Hindlimb muscle (tissue), 1 donor: ENCODE data around the gene ZNF362. TPM values are rescaled to one million over a fixed set of nuclear protein-coding genes. Genes with fewer than 3 reads are reported as not detected.

Source experiments
- DNase-seq: peaks from one replicate; pipeline ENCODE4 v3.0.0-alpha.2; 2013
- polyA plus RNA-seq: library from polyadenylated mRNA; unstranded; fragments of 120-200 nt; gene quantifications from one replicate; pipeline ENCODE4 v1.2.1, GENCODE V29; 2013; ENCODE audit not compliant: insufficient read length

Gene ZNF362
- polyA plus RNA-seq, 1 donor = 35.1 TPM

DNA sequence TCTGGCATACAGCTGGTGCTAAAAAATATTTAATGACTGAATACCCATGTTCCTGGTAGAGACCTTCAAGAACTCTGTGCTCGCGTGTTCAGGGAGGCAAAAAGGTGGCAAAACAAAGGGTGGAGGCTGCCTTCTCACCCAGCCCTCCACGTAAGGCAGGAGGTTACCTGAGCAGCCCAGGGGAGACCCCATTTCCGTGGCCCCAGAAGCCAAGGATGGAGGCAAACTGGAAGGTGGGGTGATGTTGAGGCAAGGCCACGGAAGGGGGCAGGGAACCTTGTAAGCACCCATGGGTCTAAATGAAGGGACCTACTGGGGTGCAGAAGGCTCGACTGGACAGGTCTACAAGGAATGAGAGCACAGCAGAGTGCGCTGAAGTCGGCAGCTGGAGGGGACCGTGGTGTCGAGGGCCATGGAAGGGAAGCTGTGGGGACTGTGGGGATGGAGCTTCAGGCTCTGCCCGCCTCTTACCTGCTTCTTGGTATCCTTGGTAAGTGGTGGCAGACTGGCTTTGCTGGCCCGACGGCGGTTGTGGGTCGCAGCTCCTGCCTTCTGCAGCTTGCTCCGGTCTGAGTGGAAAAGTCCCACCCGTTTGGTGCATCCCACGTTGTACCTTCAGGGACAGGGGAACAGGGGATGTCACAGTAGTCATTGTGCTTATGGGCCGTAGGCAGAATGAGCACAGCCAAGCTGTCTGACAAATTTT lies 73.5 kb downstream of the ZNF362 start:
- no peak for DNase-seq

- DNase-seq = no peak
Measured at GRCh38 chr1:33330361-33330890, 74.1 kb downstream of the ZNF362 start.

- DNase-seq = no peak
Measured at GRCh38 chr1:33330906-33331305, 74.6 kb downstream of the ZNF362 start.

- no peak for DNase-seq
Measured at GRCh38 chr1:33331444-33332356, 75.4 kb downstream of the ZNF362 start.

- no peak for DNase-seq
Measured at GRCh38 chr1:33332357-33332789, 76.1 kb downstream of the ZNF362 start.

DNA sequence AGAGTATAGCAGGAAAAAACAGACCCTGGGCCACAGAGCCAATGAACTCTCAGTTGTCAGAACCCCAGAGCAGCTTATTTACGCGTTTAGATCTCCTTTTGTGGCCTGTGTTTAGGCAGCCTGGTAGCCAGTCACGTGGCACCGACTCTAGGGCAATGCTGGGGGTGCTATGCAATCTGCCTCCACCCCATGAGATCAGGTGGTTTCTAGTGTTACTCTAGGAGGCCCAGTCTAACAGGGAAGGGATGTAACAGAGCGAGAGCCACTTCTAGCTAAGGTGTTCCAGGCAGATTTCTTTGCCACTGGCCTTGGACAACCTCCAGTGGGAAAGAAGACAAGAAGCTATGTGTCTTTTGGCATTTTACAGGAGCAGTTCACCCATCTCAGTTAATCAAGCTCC lies 76.6 kb downstream of the ZNF362 start:
- no peak for DNase-seq

GRCh38 chr1:33334081-33334552 lies 77.8 kb downstream of the ZNF362 start:
- no peak for DNase-seq

DNA sequence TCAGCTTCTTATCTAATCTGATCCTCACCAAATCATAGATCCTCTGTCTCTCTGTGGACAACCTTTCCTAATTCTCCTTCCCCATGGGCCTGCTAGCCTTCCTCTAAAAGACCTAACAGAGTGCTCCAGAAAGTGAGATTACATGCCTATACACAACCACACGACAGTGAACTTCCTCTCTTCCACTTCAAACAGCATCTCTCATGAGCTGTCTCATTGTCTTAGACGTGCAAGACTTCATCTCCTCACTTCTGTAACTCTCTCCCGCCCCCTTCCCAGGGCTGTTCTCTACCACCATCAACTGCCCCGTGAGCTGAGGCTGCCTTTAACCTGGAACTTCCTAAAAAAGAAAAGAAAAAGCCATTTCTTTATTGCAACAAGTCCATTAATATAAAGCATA lies 78.7 kb downstream of the ZNF362 start:
- DNase-seq = no peak

GRCh38 chr1:33336580-33336979 lies 80.3 kb downstream of the ZNF362 start:
- no peak for DNase-seq

DNA sequence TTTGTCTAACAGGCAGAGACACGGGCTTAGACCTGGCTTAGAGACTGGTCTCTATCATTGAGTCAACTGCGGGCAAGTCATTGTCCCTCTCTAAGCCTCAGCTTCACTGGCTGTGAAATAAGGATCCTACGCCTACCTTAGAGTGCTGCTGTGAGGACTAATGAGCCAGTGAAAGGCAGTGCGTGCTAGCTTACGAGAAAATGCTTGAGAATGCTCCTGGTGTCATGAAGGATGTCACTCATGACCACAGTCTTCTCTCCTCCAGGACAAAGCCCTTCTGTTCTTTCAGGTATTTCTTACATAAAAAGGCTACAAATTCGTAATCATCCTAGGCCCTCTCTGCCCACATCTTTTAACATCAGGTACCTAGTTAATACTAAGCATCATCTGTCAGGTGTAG lies 81.1 kb downstream of the ZNF362 start:
- DNase-seq = no peak

- no peak for DNase-seq
Measured at GRCh38 chr1:33338048-33338439, 81.8 kb downstream of the ZNF362 start.

- no peak for DNase-seq
Measured at GRCh38 chr1:33338440-33339211, 82.3 kb downstream of the ZNF362 start.

GRCh38 chr1:33339413-33339812 lies 83.1 kb downstream of the ZNF362 start:
- DNase-seq = no peak

- DNase-seq = no peak
Measured at GRCh38 chr1:33341190-33341589, 84.9 kb downstream of the ZNF362 start.

GRCh38 chr1:33342041-33342723 lies 85.9 kb downstream of the ZNF362 start:
- DNase-seq = peak; percentile 76

DNA sequence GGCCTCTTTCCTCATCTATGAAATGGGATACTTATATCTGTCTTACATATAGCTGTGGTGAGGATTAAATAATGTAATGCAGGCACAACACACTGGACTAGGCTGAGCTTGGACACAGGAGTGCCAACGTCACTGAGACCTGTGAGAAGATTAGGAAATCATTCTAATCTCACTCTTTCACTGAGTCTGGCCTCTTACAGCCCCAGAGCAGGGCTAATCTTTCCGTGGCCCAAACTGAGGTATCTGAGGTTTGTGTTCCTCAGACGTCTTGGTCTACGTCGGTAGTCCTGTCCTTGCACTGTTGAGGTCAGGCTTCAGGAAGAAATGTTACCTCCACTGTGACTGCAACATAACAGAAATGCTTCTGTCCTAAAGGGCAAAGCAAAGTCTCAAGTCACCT lies 87.2 kb downstream of the ZNF362 start:
- DNase-seq = no peak

GRCh38 chr1:33344896-33345560 lies 88.7 kb downstream of the ZNF362 start:
- DNase-seq = no peak

DNA sequence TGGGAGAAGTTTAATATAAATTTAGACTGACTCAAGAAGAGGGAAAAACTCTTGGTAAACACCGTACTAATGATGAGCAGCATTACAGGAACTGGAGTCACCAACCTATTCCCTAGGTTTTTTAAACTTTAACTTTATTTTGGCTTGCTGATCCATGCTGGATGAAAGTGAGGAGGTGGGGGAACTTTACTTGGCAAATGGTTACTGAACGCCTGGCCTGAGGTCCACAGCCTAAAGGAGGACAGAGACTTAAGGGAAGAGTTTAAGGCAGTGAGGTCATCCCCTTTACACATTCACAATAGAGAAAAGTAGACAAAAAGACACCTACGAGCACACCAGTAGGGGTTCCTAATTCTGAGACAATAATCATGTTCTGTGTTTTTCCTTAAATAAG lies 90.2 kb downstream of the ZNF362 start:
- DNase-seq = no peak

- no peak for DNase-seq
Measured at GRCh38 chr1:33346927-33347649, 90.8 kb downstream of the ZNF362 start.

DNA sequence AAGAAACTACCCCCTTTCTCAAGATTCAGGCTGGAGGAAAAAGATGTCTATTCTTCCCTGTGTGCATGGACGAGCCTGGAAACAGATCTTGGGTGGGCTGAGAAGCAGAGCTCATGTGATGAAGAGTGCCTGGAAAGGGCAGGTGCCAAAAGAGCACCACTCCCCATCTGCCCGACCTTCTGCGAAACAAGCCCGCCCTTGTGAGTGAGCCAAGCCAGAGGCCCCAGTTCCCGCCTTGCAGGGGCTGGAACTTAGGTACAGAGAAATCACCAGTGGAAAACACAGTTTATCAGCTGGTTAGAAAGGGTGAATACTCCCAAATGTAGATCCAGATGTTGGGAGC lies 91.3 kb downstream of the ZNF362 start:
- no peak for DNase-seq

- DNase-seq = no peak
Measured at GRCh38 chr1:33348194-33348593, 91.9 kb downstream of the ZNF362 start.
